ENCODE results near the gene EPX. TPM values are rescaled to one million over a fixed set of nuclear protein-coding genes. Genes with fewer than 3 reads are reported as not detected.
"Not testable (repeated sequence)": the region's sequence is repeated elsewhere in the genome, so short reads cannot be mapped to it uniquely, and the experiment has no call there.

EPX gene, protein sequence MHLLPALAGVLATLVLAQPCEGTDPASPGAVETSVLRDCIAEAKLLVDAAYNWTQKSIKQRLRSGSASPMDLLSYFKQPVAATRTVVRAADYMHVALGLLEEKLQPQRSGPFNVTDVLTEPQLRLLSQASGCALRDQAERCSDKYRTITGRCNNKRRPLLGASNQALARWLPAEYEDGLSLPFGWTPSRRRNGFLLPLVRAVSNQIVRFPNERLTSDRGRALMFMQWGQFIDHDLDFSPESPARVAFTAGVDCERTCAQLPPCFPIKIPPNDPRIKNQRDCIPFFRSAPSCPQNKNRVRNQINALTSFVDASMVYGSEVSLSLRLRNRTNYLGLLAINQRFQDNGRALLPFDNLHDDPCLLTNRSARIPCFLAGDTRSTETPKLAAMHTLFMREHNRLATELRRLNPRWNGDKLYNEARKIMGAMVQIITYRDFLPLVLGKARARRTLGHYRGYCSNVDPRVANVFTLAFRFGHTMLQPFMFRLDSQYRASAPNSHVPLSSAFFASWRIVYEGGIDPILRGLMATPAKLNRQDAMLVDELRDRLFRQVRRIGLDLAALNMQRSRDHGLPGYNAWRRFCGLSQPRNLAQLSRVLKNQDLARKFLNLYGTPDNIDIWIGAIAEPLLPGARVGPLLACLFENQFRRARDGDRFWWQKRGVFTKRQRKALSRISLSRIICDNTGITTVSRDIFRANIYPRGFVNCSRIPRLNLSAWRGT
- not detected in 2 replicates for total RNA-seq (2014; rRNA removed; shearing (Covaris generic))

DNA sequence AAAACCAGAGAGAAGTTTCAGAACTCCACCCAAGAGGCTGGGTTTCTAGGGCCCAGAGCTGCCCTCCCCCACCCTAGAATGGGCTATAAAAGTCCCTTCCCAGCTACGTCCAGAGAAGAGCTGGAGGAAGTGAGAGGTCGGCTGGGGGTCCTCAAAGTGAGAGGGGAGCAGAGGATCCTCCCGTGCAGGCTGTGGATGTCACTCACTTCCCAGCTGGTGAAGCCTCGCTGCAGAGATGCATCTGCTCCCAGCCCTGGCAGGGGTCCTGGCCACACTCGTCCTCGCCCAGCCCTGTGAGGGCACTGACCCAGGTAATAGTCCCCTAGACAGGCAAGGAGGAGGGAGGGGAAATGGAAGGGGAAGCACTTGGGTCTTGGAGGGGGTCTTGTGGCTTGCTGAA is at the start of gene EPX:
Gene EPX (plus strand): TSS at position 115 of the 400 bp plus-strand sequence. CDS start 121 bp downstream, at position 236.
- H3K4me3 ChIP-seq, result no peak within 1 kb of the TSS
- peaks cover 16% of the 10 kb centered on the region for H3K4me1 ChIP-seq
- H3K27ac ChIP-seq, result no peak within 1 kb of the TSS
- H3K9me3 ChIP-seq (replicated peaks), result no peaks in the 10 kb centered on the region
- DNase-seq, result peak; percentile 20 to 44
- H3K27me3 ChIP-seq, result no peaks in the 10 kb centered on the region
- no peaks in the 10 kb centered on the region for H3K36me3 ChIP-seq

GRCh38 chr17:58143335-58143734 is 49.2 kb upstream of the EPX start:
- H3K27ac ChIP-seq; DNase-seq; H3K4me3 ChIP-seq; H3K36me3 ChIP-seq; H3K27me3 ChIP-seq; H3K4me1 ChIP-seq; H3K9me3 ChIP-seq (replicated peaks): not testable (repeated sequence)

DNA sequence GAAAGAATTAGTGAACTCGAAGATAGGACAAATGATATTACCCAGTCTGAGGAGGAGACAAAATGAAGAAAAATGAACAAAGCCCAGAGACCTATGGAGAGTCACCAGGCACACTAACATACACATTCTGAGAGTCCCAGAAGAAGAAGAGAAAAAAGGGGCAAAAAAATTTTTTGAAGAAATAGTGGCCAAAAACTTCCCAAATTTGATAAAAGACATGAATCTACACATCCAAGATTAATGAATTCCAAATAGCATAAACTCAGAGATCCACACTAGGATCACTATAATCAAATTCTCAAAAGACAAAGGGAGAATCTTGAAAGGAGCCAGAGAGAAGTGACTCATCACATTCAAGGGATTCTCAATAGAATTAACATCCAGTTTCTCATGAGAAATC is 47.7 kb upstream of the EPX start:
- Histone ChIP-seq H3K4me3 (no peak overlapping the region), H3K27ac (no peak overlapping the region), H3K4me1 (no peaks in the 10 kb centered on the region), H3K36me3 (no peaks in the 10 kb centered on the region), H3K9me3 (replicated peaks) (peaks cover 5% of the 10 kb centered on the region), H3K27me3 (no peaks in the 10 kb centered on the region)
- DNase-seq, result no peak

GRCh38 chr17:58147930-58148434 is 44.5 kb upstream of the EPX start, which contains the start of gene OR4D1:
OR4D1 (plus strand) TSS chr17:58148384; CDS start chr17:58155154, 6,770 bp downstream.
- no peak within 1 kb of the TSS for H3K27ac ChIP-seq
- no peak for DNase-seq
- peaks cover 5% of the 10 kb centered on the region for H3K9me3 ChIP-seq (replicated peaks)
- no peaks in the 10 kb centered on the region for H3K4me1 ChIP-seq
- H3K4me3 ChIP-seq, result no peak within 1 kb of the TSS
- no peaks in the 10 kb centered on the region for H3K27me3 ChIP-seq
- H3K36me3 ChIP-seq, result no peaks in the 10 kb centered on the region

DNA sequence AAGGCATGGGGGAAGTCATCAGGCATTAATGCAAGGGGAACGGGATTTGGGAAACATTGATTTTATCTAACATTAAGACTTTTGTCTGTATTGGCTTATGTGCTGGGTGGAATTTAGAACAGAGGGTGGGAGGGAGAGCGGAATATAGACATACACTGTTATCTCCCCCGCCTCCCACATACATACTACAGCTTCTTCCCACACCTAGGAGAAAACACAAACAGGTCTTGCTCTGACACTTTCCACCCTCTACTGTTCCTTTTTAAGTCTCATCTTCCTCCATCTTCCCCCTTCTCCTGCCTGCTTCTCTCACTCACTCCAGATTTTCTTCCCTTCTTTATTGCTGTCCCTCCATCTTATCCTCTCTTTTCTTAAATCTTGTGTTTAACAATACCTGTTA is 43.9 kb upstream of the EPX start:
- DNase-seq, result no peak
- H3K9me3 ChIP-seq (replicated peaks), result peaks cover 5% of the 10 kb centered on the region
- no peak overlapping the region for H3K4me3 ChIP-seq
- no peaks in the 10 kb centered on the region for H3K4me1 ChIP-seq
- H3K36me3 ChIP-seq, result no peaks in the 10 kb centered on the region
- H3K27ac ChIP-seq, result no peak overlapping the region
- no peaks in the 10 kb centered on the region for H3K27me3 ChIP-seq

- Histone ChIP-seq H3K27me3 (no peaks in the 10 kb centered on the region; the same call in 1 of the 2 replicates), H3K4me1 (no peaks in the 10 kb centered on the region), H3K27ac (no peak overlapping the region), H3K4me3 (no peak overlapping the region), H3K9me3 (replicated peaks) (no peaks in the 10 kb centered on the region), H3K36me3 (no peaks in the 10 kb centered on the region)
- DNase-seq, result no peak
Observed at GRCh38 chr17:58150394-58150793, 42.1 kb upstream of the EPX start.

- no peak overlapping the region for H3K4me3 ChIP-seq
- H3K27ac ChIP-seq, result no peak overlapping the region
- no peaks in the 10 kb centered on the region for H3K4me1 ChIP-seq
- no peaks in the 10 kb centered on the region for H3K9me3 ChIP-seq (replicated peaks)
- no peak for DNase-seq
- no peaks in the 10 kb centered on the region; the same call in 1 of the 2 replicates for H3K27me3 ChIP-seq
- H3K36me3 ChIP-seq, result no peaks in the 10 kb centered on the region
Observed at GRCh38 chr17:58153046-58153445, 39.5 kb upstream of the EPX start.

DNA sequence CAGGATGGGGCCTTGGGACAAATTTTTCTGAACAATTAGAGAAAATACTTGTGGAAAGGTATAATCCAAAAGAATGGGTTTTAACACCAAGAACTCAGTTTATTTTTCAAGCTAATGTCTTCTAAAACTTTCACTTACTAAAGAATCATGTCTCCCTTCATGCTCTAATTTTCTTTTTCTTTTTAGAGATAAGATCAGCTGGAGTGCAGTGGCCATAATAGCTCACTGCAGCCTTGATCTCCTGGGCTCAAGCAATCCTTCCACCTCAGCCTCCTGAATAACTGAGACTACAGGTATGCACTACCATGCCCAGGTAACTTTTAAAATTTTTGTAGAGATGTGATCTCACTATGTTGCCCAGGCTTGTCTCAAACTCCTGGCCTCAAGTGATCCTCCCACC is 38.9 kb upstream of the EPX start:
- no peaks in the 10 kb centered on the region for H3K4me1 ChIP-seq

DNA sequence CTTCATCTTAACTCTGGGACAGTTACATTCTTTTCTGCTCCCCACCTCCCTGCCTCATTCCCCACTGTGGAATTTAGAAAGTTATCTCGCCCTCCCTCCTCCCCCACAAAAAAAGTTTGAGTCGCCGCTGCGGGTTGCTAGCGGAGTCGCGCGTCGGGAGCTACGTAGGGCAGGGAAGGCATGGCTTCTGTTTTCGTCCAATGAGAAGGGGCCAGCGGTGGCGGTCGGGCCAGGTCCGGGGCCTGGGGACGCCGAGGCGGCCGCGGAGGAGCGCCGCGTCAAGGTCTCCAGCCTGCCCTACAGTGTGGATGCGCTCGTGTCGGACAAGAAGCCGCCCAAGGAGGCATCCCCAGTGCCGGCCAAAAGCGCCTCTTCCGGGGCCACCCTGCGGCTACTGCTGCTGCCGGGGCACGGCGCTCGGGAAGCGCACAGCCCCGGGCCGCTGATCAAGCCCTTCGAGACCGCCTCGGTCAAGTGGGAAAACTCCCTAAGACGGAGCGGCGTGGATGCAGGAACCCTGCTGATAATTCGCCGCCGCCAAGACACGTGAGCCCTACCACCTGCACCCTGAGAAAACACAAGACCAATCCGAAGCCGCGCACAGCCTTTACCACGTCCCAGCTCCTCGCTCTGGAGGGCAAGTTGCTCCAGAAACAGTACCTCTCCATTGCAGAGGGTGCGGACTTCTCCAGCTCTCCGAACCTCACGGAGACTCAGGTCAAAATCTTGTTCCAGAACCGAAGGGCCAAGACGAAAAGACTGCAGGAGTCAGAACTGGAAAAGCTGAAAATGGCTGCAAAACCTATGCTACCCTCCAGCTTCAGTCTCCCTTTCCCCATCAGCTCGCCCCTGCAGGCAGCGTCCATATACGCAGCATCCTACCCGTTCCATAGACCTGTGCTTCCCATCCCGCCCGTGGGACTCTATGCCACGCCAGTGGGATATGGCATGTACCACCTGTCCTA is 35.4 kb upstream of the EPX start:
- Histone ChIP-seq H3K36me3 (no peaks in the 10 kb centered on the region), H3K9me3 (replicated peaks) (no peaks in the 10 kb centered on the region), H3K27me3 (no peaks in the 10 kb centered on the region; the same call in 1 of the 2 replicates), H3K4me1 (no peaks in the 10 kb centered on the region), H3K27ac (no peak overlapping the region), H3K4me3 (no peak overlapping the region)
- DNase-seq, result no peak

More for the DNA sequence above, 38.9 kb upstream of the EPX start:
- Histone ChIP-seq H3K36me3 (no peaks in the 10 kb centered on the region), H3K4me3 (no peak overlapping the region), H3K9me3 (replicated peaks) (no peaks in the 10 kb centered on the region), H3K27ac (no peak overlapping the region), H3K27me3 (no peaks in the 10 kb centered on the region; the same call in 1 of the 2 replicates)
- DNase-seq, result no peak

DNA sequence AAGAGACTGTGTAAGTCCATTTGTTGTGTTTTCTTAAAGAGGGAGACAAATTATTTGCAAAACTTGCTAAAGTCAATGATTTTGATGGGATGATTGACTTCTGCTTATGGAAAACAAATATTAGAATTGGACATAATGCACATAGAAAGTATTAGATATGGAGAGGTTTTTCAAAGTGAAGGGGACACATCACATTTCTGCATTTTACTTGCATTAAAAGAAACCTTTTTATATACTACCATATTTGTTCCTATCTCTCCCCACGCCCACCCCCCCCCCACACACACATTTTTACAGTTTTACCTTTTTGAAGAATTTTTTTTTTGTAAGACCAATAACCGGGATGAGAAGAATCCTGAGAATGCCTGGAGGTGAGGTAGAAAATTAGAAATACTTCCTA is 34.3 kb upstream of the EPX start:
- Histone ChIP-seq H3K9me3 (replicated peaks) (no peaks in the 10 kb centered on the region), H3K27me3 (no peaks in the 10 kb centered on the region; the same call in 1 of the 2 replicates), H3K4me3 (no peak overlapping the region), H3K36me3 (no peaks in the 10 kb centered on the region), H3K4me1 (no peaks in the 10 kb centered on the region), H3K27ac (no peak overlapping the region)
- DNase-seq, result no peak

- no peaks in the 10 kb centered on the region for H3K27me3 ChIP-seq
- no peak overlapping the region for H3K4me3 ChIP-seq
- no peaks in the 10 kb centered on the region for H3K36me3 ChIP-seq
- H3K27ac ChIP-seq, result no peak overlapping the region
- no peaks in the 10 kb centered on the region for H3K4me1 ChIP-seq
- DNase-seq, result no peak
- no peaks in the 10 kb centered on the region for H3K9me3 ChIP-seq (replicated peaks)
Observed at GRCh38 chr17:58161566-58161965, 31.0 kb upstream of the EPX start.

DNA sequence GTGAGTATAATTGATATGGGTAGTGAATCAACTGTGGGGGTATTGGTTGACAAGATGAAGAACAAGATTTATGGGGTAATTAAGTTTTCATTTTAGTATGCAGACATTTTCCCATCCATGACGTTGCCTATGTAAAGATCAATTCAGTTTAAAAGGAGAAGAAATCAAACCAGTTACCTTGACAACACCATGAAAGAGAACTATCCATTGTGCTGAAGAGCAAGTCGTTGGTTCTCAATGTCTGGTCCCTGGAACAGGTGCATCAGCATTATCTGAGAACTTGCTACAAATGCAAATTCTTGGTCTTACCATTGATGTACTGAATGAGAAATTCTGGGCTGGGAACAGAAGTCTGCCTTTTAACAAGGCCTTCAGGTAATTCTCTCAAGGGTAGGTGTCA is 26.5 kb upstream of the EPX start:
- no peak for DNase-seq
- Histone ChIP-seq H3K4me1 (no peaks in the 10 kb centered on the region), H3K27me3 (no peaks in the 10 kb centered on the region), H3K36me3 (no peaks in the 10 kb centered on the region), H3K27ac (no peak overlapping the region), H3K4me3 (no peak overlapping the region), H3K9me3 (replicated peaks) (no peaks in the 10 kb centered on the region)

GRCh38 chr17:58166682-58167081 is 25.8 kb upstream of the EPX start, which contains the start of gene OR4D2:
OR4D2 (plus strand) TSS chr17:58166982; CDS start chr17:58169656, 2,674 bp downstream.
- H3K27ac ChIP-seq, result no peak within 1 kb of the TSS
- no peak within 1 kb of the TSS for H3K4me3 ChIP-seq
- no peaks in the 10 kb centered on the region for H3K36me3 ChIP-seq
- 0 out of 2 replicates have a peak, but pooled peaks cover 4% of the 10 kb centered on the region for H3K27me3 ChIP-seq
- DNase-seq, result no peak
- no peaks in the 10 kb centered on the region for H3K9me3 ChIP-seq (replicated peaks)
- no peaks in the 10 kb centered on the region for H3K4me1 ChIP-seq

DNA sequence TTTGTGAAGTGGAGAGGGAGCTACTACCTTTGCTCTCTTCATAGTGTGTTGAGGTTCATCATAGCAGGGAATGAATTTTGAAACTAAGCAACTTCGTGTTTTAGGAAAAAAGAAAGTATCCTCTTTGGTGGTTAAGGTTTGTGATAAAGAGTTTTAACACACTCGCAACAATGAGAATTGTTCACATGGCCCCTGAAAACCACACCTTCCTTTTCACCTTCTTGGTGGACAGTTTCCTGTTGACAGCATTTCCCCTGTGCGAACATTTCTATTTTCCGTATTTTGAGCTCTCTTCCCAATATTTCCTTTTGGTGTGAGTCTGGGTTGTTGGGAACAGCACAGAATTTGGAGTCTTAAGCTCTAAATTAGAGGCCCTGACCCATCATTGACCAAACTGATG is 21.9 kb upstream of the EPX start:
- Histone ChIP-seq H3K4me1 (no peaks in the 10 kb centered on the region), H3K4me3 (no peak overlapping the region), H3K36me3 (no peaks in the 10 kb centered on the region), H3K27me3 (0 out of 2 replicates have a peak, but pooled peaks cover 4% of the 10 kb centered on the region), H3K27ac (no peak overlapping the region), H3K9me3 (replicated peaks) (no peaks in the 10 kb centered on the region)
- DNase-seq, result no peak

All from SJCRH30 (cell line).